HEK293 (cell line): Measurements from ENCODE around the gene HPSE.
A peak's percentile ranks its signal among the peaks of the same experiment; 100 is the strongest.

Experiments
- BCL11B ChIP-seq: fragments of 450-650 bp; formaldehyde crosslinking; IDR thresholded peaks from 2 replicates; pipeline ENCODE4 v1.5.1; 2016; ENCODE audit warnings: low read depth, missing biosample characterization, missing genetic modification characterization
- HIC1 ChIP-seq: fragments of 450-650 bp; formaldehyde crosslinking; IDR thresholded peaks from 2 replicates; pipeline ENCODE4 v1.5.1; 2016; ENCODE audit warnings: missing biosample characterization, missing genetic modification characterization
- HOXC10 ChIP-seq: sonication (generic); formaldehyde crosslinking; IDR thresholded peaks from 2 replicates; pipeline ENCODE4 v1.8.1; 2023; ENCODE audit warnings: mild to moderate bottlenecking, missing genetic modification reagents
- HOXD13 ChIP-seq: sonication (generic); formaldehyde crosslinking; IDR thresholded peaks from 2 replicates; pipeline ENCODE4 v1.8.0; 2022; ENCODE audit warnings: missing genetic modification reagents, borderline replicate concordance
- KLF7 ChIP-seq: fragments of 450-650 bp; formaldehyde crosslinking; IDR thresholded peaks from 2 replicates; pipeline ENCODE4 v1.5.1; 2016; ENCODE audit warnings: missing biosample characterization, missing genetic modification characterization, borderline replicate concordance
- MYNN ChIP-seq: fragments of 450-650 bp; formaldehyde crosslinking; IDR thresholded peaks from 2 replicates; pipeline ENCODE4 v1.5.1; 2016; ENCODE audit warnings: missing biosample characterization, missing genetic modification characterization, borderline replicate concordance
- SP7 ChIP-seq: fragments of 450-650 bp; formaldehyde crosslinking; IDR thresholded peaks from 2 replicates; pipeline ENCODE4 v1.5.1; 2016; ENCODE audit warnings: missing biosample characterization, missing genetic modification characterization
- ZBTB21 ChIP-seq: fragments of 450-650 bp; formaldehyde crosslinking; IDR thresholded peaks from 2 replicates; pipeline ENCODE4 v1.5.1; 2017; ENCODE audit warnings: missing biosample characterization, missing genetic modification characterization
- ZFP41 ChIP-seq: fragments of 450-650 bp; formaldehyde crosslinking; IDR thresholded peaks from 2 replicates; pipeline ENCODE4 v1.5.1; 2016; ENCODE audit warnings: missing biosample characterization, missing genetic modification characterization, borderline replicate concordance
- ZFP69B ChIP-seq: fragments of 450-650 bp; formaldehyde crosslinking; IDR thresholded peaks from 2 replicates; pipeline ENCODE4 v1.5.1; 2016; ENCODE audit warnings: missing biosample characterization, missing genetic modification characterization
- ZNF155 ChIP-seq: fragments of 450-650 bp; formaldehyde crosslinking; IDR thresholded peaks from 2 replicates; pipeline ENCODE4 v1.5.1; 2016; ENCODE audit warnings: missing biosample characterization, missing genetic modification characterization
- ZNF174 ChIP-seq: fragments of 450-650 bp; formaldehyde crosslinking; IDR thresholded peaks from 2 replicates; pipeline ENCODE4 v1.5.0; 2017; ENCODE audit warnings: missing biosample characterization, mild to moderate bottlenecking, missing genetic modification characterization
- ZNF211 ChIP-seq: fragments of 450-650 bp; formaldehyde crosslinking; IDR thresholded peaks from 2 replicates; pipeline ENCODE4 v1.5.1; 2016; ENCODE audit warnings: low read depth, missing biosample characterization, missing genetic modification characterization
- ZNF324 ChIP-seq: fragments of 450-650 bp; formaldehyde crosslinking; IDR thresholded peaks from 2 replicates; pipeline ENCODE4 v1.5.1; 2016; ENCODE audit warnings: missing biosample characterization, missing genetic modification characterization
- ZNF394 ChIP-seq: fragments of 450-650 bp; formaldehyde crosslinking; IDR thresholded peaks from 2 replicates; pipeline ENCODE4 v1.5.1; 2016; ENCODE audit warnings: missing biosample characterization, missing genetic modification characterization, mild to moderate bottlenecking, moderate library complexity, borderline replicate concordance
- ZNF449 ChIP-seq: fragments of 450-650 bp; formaldehyde crosslinking; IDR thresholded peaks from 2 replicates; pipeline ENCODE4 v1.5.1; 2017; ENCODE audit warnings: missing biosample characterization, mild to moderate bottlenecking, missing genetic modification characterization, moderate library complexity
- ZNF473 ChIP-seq: fragments of 450-650 bp; formaldehyde crosslinking; IDR thresholded peaks from 2 replicates; pipeline ENCODE4 v1.5.1; 2017; ENCODE audit warnings: missing biosample characterization, missing genetic modification characterization
- ZNF501 ChIP-seq: fragments of 450-650 bp; formaldehyde crosslinking; IDR thresholded peaks from 2 replicates; pipeline ENCODE4 v1.5.1; 2016; ENCODE audit warnings: missing biosample characterization, missing genetic modification characterization
- ZNF510 ChIP-seq: fragments of 450-650 bp; formaldehyde crosslinking; IDR thresholded peaks from 2 replicates; pipeline ENCODE4 v1.5.1; 2018; ENCODE audit warnings: mild to moderate bottlenecking, missing genetic modification characterization, missing biosample characterization; ENCODE audit not compliant: insufficient replicate concordance
- ZNF544 ChIP-seq: fragments of 450-650 bp; formaldehyde crosslinking; IDR thresholded peaks from 2 replicates; pipeline ENCODE4 v1.5.0; 2017; ENCODE audit warnings: missing biosample characterization, missing genetic modification characterization
- ZNF561 ChIP-seq: fragments of 450-650 bp; IDR thresholded peaks from 2 replicates; pipeline ENCODE4 v1.5.1; 2018; ENCODE audit warnings: missing biosample characterization, missing genetic modification characterization, borderline replicate concordance
- ZNF677 ChIP-seq: fragments of 450-650 bp; IDR thresholded peaks from 2 replicates; pipeline ENCODE4 v1.5.0; 2018; ENCODE audit warnings: missing biosample characterization, mild to moderate bottlenecking, missing genetic modification characterization, moderate library complexity
- ZNF704 ChIP-seq: fragments of 450-650 bp; formaldehyde crosslinking; IDR thresholded peaks from 2 replicates; pipeline ENCODE4 v1.5.1; 2016; ENCODE audit warnings: missing biosample characterization, missing genetic modification characterization
- ZNF76 ChIP-seq: fragments of 450-650 bp; formaldehyde crosslinking; IDR thresholded peaks from 2 replicates; pipeline ENCODE4; 2016; ENCODE audit warnings: low read depth, missing biosample characterization, missing genetic modification characterization, borderline replicate concordance
- ZNF777 ChIP-seq: fragments of 450-650 bp; formaldehyde crosslinking; IDR thresholded peaks from 2 replicates; pipeline ENCODE4 v1.5.1; 2017; ENCODE audit warnings: missing biosample characterization, missing genetic modification characterization, borderline replicate concordance
- ZNF837 ChIP-seq: fragments of 450-650 bp; formaldehyde crosslinking; IDR thresholded peaks from 2 replicates; pipeline ENCODE4 v1.5.1; 2016; ENCODE audit warnings: missing biosample characterization, missing genetic modification characterization
- ZSCAN5A ChIP-seq: fragments of 450-650 bp; formaldehyde crosslinking; IDR thresholded peaks from 2 replicates; pipeline ENCODE4 v1.5.1; 2016; ENCODE audit warnings: missing biosample characterization, missing genetic modification characterization
- TF ChIP-seq, protein P1 (sequence below): fragments of 450-650 bp; formaldehyde crosslinking; IDR thresholded peaks from 2 replicates; pipeline ENCODE4 v1.5.1; 2017; ENCODE audit warnings: missing biosample characterization, missing genetic modification characterization
- TF ChIP-seq, protein P2 (sequence below): fragments of 450-650 bp; formaldehyde crosslinking; IDR thresholded peaks from 2 replicates; pipeline ENCODE4 v1.5.1; 2016; ENCODE audit warnings: missing biosample characterization, missing genetic modification characterization

The HPSE gene

GRCh38 chr4:83334425-83335241 is at the start of gene HPSE (continued):
- TF ChIP-seq ZNF544 (no peak), KLF7 (no peak), BCL11B (no peak), ZFP41 (tag by site-specific recombination) (no peak), ZNF677 (tag by site-specific recombination) (no peak), ZNF561 (tag by site-specific recombination) (no peak), ZNF704 (tag by site-specific recombination) (no peak), ZNF510 (no peak), ZBTB21 (no peak; the same call in 1 of the 2 replicates), ZNF324 (no peak), HIC1 (tag by site-specific recombination) (no peak), HOXD13 (CRISPR knock-in tag) (no peak), ZNF394 (peak; percentile 91), ZNF837 (tag by site-specific recombination) (no peak), SP7 (tag by site-specific recombination) (peak; percentile 81), MYNN (tag by site-specific recombination) (no peak), HOXC10 (no peak), ZNF473 (tag by site-specific recombination) (no peak), ZSCAN5A (tag by site-specific recombination) (no peak), ZNF211 (tag by site-specific recombination) (no peak), ZNF155 (no peak), ZNF777 (tag by site-specific recombination) (no peak), ZNF501 (tag by site-specific recombination) (no peak), ZNF76 (0 out of 2 replicates have a peak, but pooled peaks have one; percentile 21), ZNF174 (tag by site-specific recombination) (no peak), ZNF449 (no peak), ZFP69B (tag by site-specific recombination) (no peak)
- TF ChIP-seq, protein P1, sequence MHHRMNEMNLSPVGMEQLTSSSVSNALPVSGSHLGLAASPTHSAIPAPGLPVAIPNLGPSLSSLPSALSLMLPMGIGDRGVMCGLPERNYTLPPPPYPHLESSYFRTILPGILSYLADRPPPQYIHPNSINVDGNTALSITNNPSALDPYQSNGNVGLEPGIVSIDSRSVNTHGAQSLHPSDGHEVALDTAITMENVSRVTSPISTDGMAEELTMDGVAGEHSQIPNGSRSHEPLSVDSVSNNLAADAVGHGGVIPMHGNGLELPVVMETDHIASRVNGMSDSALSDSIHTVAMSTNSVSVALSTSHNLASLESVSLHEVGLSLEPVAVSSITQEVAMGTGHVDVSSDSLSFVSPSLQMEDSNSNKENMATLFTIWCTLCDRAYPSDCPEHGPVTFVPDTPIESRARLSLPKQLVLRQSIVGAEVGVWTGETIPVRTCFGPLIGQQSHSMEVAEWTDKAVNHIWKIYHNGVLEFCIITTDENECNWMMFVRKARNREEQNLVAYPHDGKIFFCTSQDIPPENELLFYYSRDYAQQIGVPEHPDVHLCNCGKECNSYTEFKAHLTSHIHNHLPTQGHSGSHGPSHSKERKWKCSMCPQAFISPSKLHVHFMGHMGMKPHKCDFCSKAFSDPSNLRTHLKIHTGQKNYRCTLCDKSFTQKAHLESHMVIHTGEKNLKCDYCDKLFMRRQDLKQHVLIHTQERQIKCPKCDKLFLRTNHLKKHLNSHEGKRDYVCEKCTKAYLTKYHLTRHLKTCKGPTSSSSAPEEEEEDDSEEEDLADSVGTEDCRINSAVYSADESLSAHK (tag by site-specific recombination), result no peak
- TF ChIP-seq, protein P2, sequence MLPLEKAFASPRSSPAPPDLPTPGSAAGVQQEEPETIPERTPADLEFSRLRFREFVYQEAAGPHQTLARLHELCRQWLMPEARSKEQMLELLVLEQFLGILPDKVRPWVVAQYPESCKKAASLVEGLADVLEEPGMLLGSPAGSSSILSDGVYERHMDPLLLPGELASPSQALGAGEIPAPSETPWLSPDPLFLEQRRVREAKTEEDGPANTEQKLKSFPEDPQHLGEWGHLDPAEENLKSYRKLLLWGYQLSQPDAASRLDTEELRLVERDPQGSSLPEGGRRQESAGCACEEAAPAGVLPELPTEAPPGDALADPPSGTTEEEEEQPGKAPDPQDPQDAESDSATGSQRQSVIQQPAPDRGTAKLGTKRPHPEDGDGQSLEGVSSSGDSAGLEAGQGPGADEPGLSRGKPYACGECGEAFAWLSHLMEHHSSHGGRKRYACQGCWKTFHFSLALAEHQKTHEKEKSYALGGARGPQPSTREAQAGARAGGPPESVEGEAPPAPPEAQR, result no peak
